Measurements from ENCODE around the gene LMBRD2. TPM values are rescaled to one million over a fixed set of nuclear protein-coding genes. Genes with fewer than 3 reads are reported as not detected.

The LMBRD2 gene
- total RNA-seq, 4 donors from 2014 or later, result 8.3 to 16.7 (median 13.2) TPM

GRCh38 chr5:36054647-36055046 is 97.0 kb downstream of the LMBRD2 start:
- Histone ChIP-seq H3K36me3 (no peaks in the 10 kb centered on the region), H3K27ac (no peak overlapping the region), H3K27me3 (no peaks in the 10 kb centered on the region), H3K4me1 (peaks cover 0 to 4% (median 0%) of the 10 kb centered on the region in 3 donors), H3K9me3 (no peaks in the 10 kb centered on the region), H3K4me3 (no peak overlapping the region)
- TF ChIP-seq POLR2AphosphoS5 (IDR thresholded peaks at IDR 0.05) (no peak), POLR2A (IDR thresholded peaks at IDR 0.05) (no peak), EP300 (IDR thresholded peaks at IDR 0.05) (no peak)
- TF ChIP-seq, protein P1, sequence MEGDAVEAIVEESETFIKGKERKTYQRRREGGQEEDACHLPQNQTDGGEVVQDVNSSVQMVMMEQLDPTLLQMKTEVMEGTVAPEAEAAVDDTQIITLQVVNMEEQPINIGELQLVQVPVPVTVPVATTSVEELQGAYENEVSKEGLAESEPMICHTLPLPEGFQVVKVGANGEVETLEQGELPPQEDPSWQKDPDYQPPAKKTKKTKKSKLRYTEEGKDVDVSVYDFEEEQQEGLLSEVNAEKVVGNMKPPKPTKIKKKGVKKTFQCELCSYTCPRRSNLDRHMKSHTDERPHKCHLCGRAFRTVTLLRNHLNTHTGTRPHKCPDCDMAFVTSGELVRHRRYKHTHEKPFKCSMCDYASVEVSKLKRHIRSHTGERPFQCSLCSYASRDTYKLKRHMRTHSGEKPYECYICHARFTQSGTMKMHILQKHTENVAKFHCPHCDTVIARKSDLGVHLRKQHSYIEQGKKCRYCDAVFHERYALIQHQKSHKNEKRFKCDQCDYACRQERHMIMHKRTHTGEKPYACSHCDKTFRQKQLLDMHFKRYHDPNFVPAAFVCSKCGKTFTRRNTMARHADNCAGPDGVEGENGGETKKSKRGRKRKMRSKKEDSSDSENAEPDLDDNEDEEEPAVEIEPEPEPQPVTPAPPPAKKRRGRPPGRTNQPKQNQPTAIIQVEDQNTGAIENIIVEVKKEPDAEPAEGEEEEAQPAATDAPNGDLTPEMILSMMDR (IDR thresholded peaks at IDR 0.05), result no peak
- no peak for ATAC-seq
- WGBS, 2 donors (ENCODE audit: low coverage in 1 of 2), result 65 to 88% methylated on average over 2 to 3 of the region's 3 CpGs

GRCh38 chr5:36052538-36052937 is 99.1 kb downstream of the LMBRD2 start:
- H3K36me3 ChIP-seq, result no peaks in the 10 kb centered on the region
- H3K4me1 ChIP-seq, result no peaks in the 10 kb centered on the region
- H3K9me3 ChIP-seq, result no peaks in the 10 kb centered on the region
- ATAC-seq, result no peak
- TF ChIP-seq POLR2A (IDR thresholded peaks at IDR 0.05) (no peak), EP300 (IDR thresholded peaks at IDR 0.05) (no peak), POLR2AphosphoS5 (IDR thresholded peaks at IDR 0.05) (no peak)
- TF ChIP-seq, protein P1 (IDR thresholded peaks at IDR 0.05), result no peak
- H3K4me3 ChIP-seq, result no peak overlapping the region
- no peak overlapping the region for H3K27ac ChIP-seq
- no peaks in the 10 kb centered on the region for H3K27me3 ChIP-seq

- Histone ChIP-seq H3K36me3 (no peaks in the 10 kb centered on the region), H3K27me3 (no peaks in the 10 kb centered on the region), H3K27ac (no peak overlapping the region), H3K4me1 (no peaks in the 10 kb centered on the region), H3K4me3 (no peak overlapping the region), H3K9me3 (no peaks in the 10 kb centered on the region)
- no peak for TF ChIP-seq POLR2A (IDR thresholded peaks at IDR 0.05)
- TF ChIP-seq, protein P1 (IDR thresholded peaks at IDR 0.05), result no peak
- no peak for TF ChIP-seq EP300 (IDR thresholded peaks at IDR 0.05)
- no peak for ATAC-seq
- 70% methylated on average over 4 of the region's 4 CpGs for WGBS, 2 donors (ENCODE audit: low coverage in 1 of 2)
Observed at GRCh38 chr5:36049949-36050348, 101.7 kb downstream of the LMBRD2 start.

Small RNA genes within 50 kb of the gene (small RNA-seq; reads per million reads assigned to genes)
- gene AC016612.1, result 0 reads per million in 4 donors
- gene MIR580, result 0 reads per million in 4 donors
- 0 to 0.12 (median 0) reads per million in 4 donors for gene RNU6-1305P

Other genes starting within 250 kb of the LMBRD2 start
- not detected for gene CAPSL, start 213.3 kb downstream of the LMBRD2 start, total RNA-seq
- not detected for gene UGT3A1, start 160.5 kb downstream of the LMBRD2 start, total RNA-seq
- gene UGT3A2, start 85.0 kb downstream of the LMBRD2 start, total RNA-seq, result not detected
- 10 to 100 TPM in 3 of 4 donors, 1 to 10 TPM in 1; 8.2 to 11.6 (median 11.4) TPM for gene SKP2, start 224 bp upstream of the LMBRD2 start, total RNA-seq
- gene NADK2, start 90.0 kb upstream of the LMBRD2 start, total RNA-seq, result 10 to 100 TPM; 43.5 to 90.6 (median 60.9) TPM
- gene RANBP3L, start 150.0 kb upstream of the LMBRD2 start, total RNA-seq, result 10 to 100 TPM in 1 of 4 donors, 1 to 10 TPM in 3; 3.4 to 26.0 (median 6.1) TPM

Data from gastroesophageal sphincter (tissue), 4 donors.